NOMO-1 treated with dmso at 0.1 percent for 144 hours (cell line): ENCODE measurements around the gene HSDL2.
"Not testable (repeated sequence)": the region's sequence is repeated elsewhere in the genome, so short reads cannot be mapped to it uniquely, and the experiment has no call there.

Source experiments
- DNase-seq: peaks from one replicate; lab custom pipeline; 2025; ENCODE audit not compliant: unreplicated experiment; lab: John Stamatoyannopoulos, UW

HSDL2 gene

GRCh38 chr9:112393146-112393545 lies 13.2 kb downstream of the HSDL2 start:
- not testable (repeated sequence) for DNase-seq

GRCh38 chr9:112396416-112396815 lies 16.5 kb downstream of the HSDL2 start:
- no peak for DNase-seq

- no peak for DNase-seq
Observed at GRCh38 chr9:112396872-112397271, 17.0 kb downstream of the HSDL2 start.

GRCh38 chr9:112401175-112401815 lies 21.4 kb downstream of the HSDL2 start:
- DNase-seq: no peak

GRCh38 chr9:112403614-112404201 lies 23.8 kb downstream of the HSDL2 start:
- DNase-seq: no peak

GRCh38 chr9:112404508-112404932 lies 24.6 kb downstream of the HSDL2 start:
- DNase-seq: no peak

- no peak for DNase-seq
Observed at GRCh38 chr9:112408275-112408674, 28.4 kb downstream of the HSDL2 start.

- DNase-seq: peak; percentile 24
Observed at GRCh38 chr9:112408819-112409218, 28.9 kb downstream of the HSDL2 start.

GRCh38 chr9:112409758-112410157 lies 29.9 kb downstream of the HSDL2 start:
- DNase-seq: no peak

GRCh38 chr9:112411626-112412027 lies 31.7 kb downstream of the HSDL2 start:
- no peak for DNase-seq

- not testable (repeated sequence) for DNase-seq
Observed at GRCh38 chr9:112413728-112414127, 33.8 kb downstream of the HSDL2 start.

GRCh38 chr9:112420208-112420607 lies 40.3 kb downstream of the HSDL2 start:
- DNase-seq: no peak

GRCh38 chr9:112421771-112422222 lies 41.9 kb downstream of the HSDL2 start:
- no peak for DNase-seq

- no peak for DNase-seq
Observed at GRCh38 chr9:112422417-112423148, 42.7 kb downstream of the HSDL2 start.

- no peak for DNase-seq
Observed at GRCh38 chr9:112430006-112430522, 50.2 kb downstream of the HSDL2 start.

- DNase-seq: no peak
Observed at GRCh38 chr9:112433499-112434392, 53.8 kb downstream of the HSDL2 start.

GRCh38 chr9:112434487-112434886 lies 54.6 kb downstream of the HSDL2 start:
- no peak for DNase-seq

GRCh38 chr9:112437406-112437805 lies 57.5 kb downstream of the HSDL2 start:
- no peak for DNase-seq

- DNase-seq: no peak
Observed at GRCh38 chr9:112439171-112439570, 59.3 kb downstream of the HSDL2 start.

- no peak for DNase-seq
Observed at GRCh38 chr9:112439825-112440224, 59.9 kb downstream of the HSDL2 start.

GRCh38 chr9:112443200-112443599 lies 63.3 kb downstream of the HSDL2 start:
- DNase-seq: no peak
